GM12878 (cell line): ENCODE results near the gene PMAIP1. TPM values are rescaled to one million over a fixed set of nuclear protein-coding genes. Genes with fewer than 3 reads are reported as not detected.
A peak's percentile ranks its signal among the peaks of the same experiment; 100 is the strongest.

Experiments
- ATF7 ChIP-seq: fragments of 450-650 bp; IDR thresholded peaks from 2 replicates; pipeline ENCODE4 v1.6.1; 2016; ENCODE audit warnings: low read depth, mild to moderate bottlenecking
- BACH1 ChIP-seq: fragments of 450-650 bp; IDR thresholded peaks from 2 replicates; pipeline ENCODE4 v1.6.1; 2017; ENCODE audit warnings: mild to moderate bottlenecking, borderline replicate concordance
- E4F1 ChIP-seq: fragments of 450-650 bp; IDR thresholded peaks from 2 replicates; pipeline ENCODE4 v1.6.1; 2018; ENCODE audit warnings: borderline replicate concordance, mild to moderate bottlenecking; ENCODE audit not compliant: partially characterized antibody
- EP300 ChIP-seq, 2 experiments: fragments of 150-350 bp in 1 of 2; IDR thresholded peaks; 2 replicates each; pipeline ENCODE4 v1.6.1; 2011 to 2012; ENCODE audit warnings: low read depth in 2 of 2, low read length in 2 of 2, borderline replicate concordance in 1 of 2, improper control_type of control experiment in 1 of 2, inconsistent platforms in 1 of 2; ENCODE audit not compliant: control insufficient read depth in 1 of 2
- GATAD2B ChIP-seq: fragments of 450-650 bp; conservative IDR thresholded peaks from 2 replicates; pipeline ENCODE4 v1.6.1; 2017; ENCODE audit warnings: low read depth, mild to moderate bottlenecking, moderate library complexity
- IKZF1 ChIP-seq: fragments of 450-650 bp; conservative IDR thresholded peaks from 2 replicates; pipeline ENCODE4 v1.6.1; 2017; ENCODE audit warnings: antibody characterized with exemption, mild to moderate bottlenecking
- JUNB ChIP-seq: IDR thresholded peaks from 2 replicates; pipeline ENCODE4 v1.6.1; 2016; ENCODE audit warnings: antibody characterized with exemption, mild to moderate bottlenecking
- LARP7 ChIP-seq: fragments of 450-650 bp; IDR thresholded peaks from 2 replicates; pipeline ENCODE4 v1.6.1; 2017; ENCODE audit warnings: mild to moderate bottlenecking
- MXI1 ChIP-seq: fragments of 150-350 bp; IDR thresholded peaks from 2 replicates; pipeline ENCODE4 v1.6.1; 2011; ENCODE audit warnings: low read depth, mild to moderate bottlenecking, inconsistent platforms, low read length, improper control_type of control experiment
- MYC ChIP-seq: IDR thresholded peaks from 2 replicates; pipeline ENCODE4 v1.6.1; 2011; ENCODE audit warnings: mild to moderate bottlenecking, low read length, moderate library complexity, inconsistent platforms; ENCODE audit not compliant: insufficient read depth, insufficient replicate concordance, insufficient read length, severe bottlenecking
- NFYA ChIP-seq: IDR thresholded peaks from 2 replicates; pipeline ENCODE4 v1.6.1; 2011; ENCODE audit warnings: low read depth, mild to moderate bottlenecking, low read length, improper control_type of control experiment, borderline replicate concordance
- NR2C2 ChIP-seq: IDR thresholded peaks from 2 replicates; pipeline ENCODE4 v1.6.1; 2011; ENCODE audit warnings: borderline replicate concordance, low read depth; ENCODE audit not compliant: control insufficient read depth, insufficient read length
- PAX8 ChIP-seq: fragments of 450-650 bp; IDR thresholded peaks from 2 replicates; pipeline ENCODE4 v1.6.1; 2017; ENCODE audit warnings: mild to moderate bottlenecking, moderate library complexity
- PKNOX1 ChIP-seq: fragments of 450-650 bp; IDR thresholded peaks from 2 replicates; pipeline ENCODE4 v1.6.1; 2016; ENCODE audit warnings: mild to moderate bottlenecking
- RELB ChIP-seq: fragments of 450-650 bp; IDR thresholded peaks from 2 replicates; pipeline ENCODE4 v1.6.1; 2017; ENCODE audit warnings: low read depth, mild to moderate bottlenecking, moderate library complexity
- SIX5 ChIP-seq: IDR thresholded peaks from 2 replicates; pipeline ENCODE4 v1.6.1; 2011; ENCODE audit warnings: mild to moderate bottlenecking, low read depth, low read length, moderate library complexity; ENCODE audit not compliant: severe bottlenecking
- SMAD5 ChIP-seq: IDR thresholded peaks from 2 replicates; pipeline ENCODE4 v1.6.1; 2016; ENCODE audit warnings: antibody characterized with exemption, low read depth
- SRF ChIP-seq, 2 experiments: IDR thresholded peaks; 2 replicates each; pipeline ENCODE4 v1.6.1; 2011; ENCODE audit warnings: low read depth in 2 of 2, low read length in 2 of 2, mild to moderate bottlenecking in 1 of 2, moderate library complexity in 1 of 2
- STAT1 ChIP-seq: fragments of 450-650 bp; conservative IDR thresholded peaks from 2 replicates; pipeline ENCODE4 v1.6.1; 2014; ENCODE audit warnings: antibody characterized with exemption, mild to moderate bottlenecking
- TCF7 ChIP-seq: IDR thresholded peaks from 2 replicates; pipeline ENCODE4 v1.6.1; 2014; ENCODE audit warnings: antibody characterized with exemption, borderline replicate concordance
- USF2 ChIP-seq: IDR thresholded peaks from 2 replicates; pipeline ENCODE4 v1.6.1; 2011; ENCODE audit warnings: low read depth, low read length, improper control_type of control experiment, borderline replicate concordance
- ZBTB33 ChIP-seq: fragments of 450-650 bp; IDR thresholded peaks from 2 replicates; pipeline ENCODE4 v1.6.1; 2017; ENCODE audit warnings: mild to moderate bottlenecking
- ZNF274 ChIP-seq: IDR thresholded peaks from one replicate; pipeline ENCODE4 v1.8.0; 2011; ENCODE audit not compliant: insufficient read length, insufficient read depth
- polyA plus RNA-seq, 11 experiments: library from polyadenylated mRNA; depleted of rRNA in 4 of 11; unstranded in 6 of 11; stranded (reverse) in 5 of 11; fragments of >200 nt; fragmentation: Nextera tagmentation in 4 of 11; fragmentation: Illumina TruSeq in 1 of 11; extraction: Ambion mirVana in 4 of 11; extraction: Trizol in 1 of 11; gene quantifications; 1 replicate in 1 of 11; 2 replicates in 10 of 11; pipeline versions ENCODE4 v1.2.1 to v1.2.3, GENCODE V29; 2011 to 2016; ENCODE audit warnings: inconsistent platforms in 2 of 11, missing spikeins in 2 of 11, low read depth in 1 of 11
- total RNA-seq, 4 experiments: library from RNA; depleted of rRNA in 3 of 4; stranded (reverse); fragments of >200 nt in 3 of 4; fragmentation: Illumina TruSeq in 1 of 4; extraction: Trizol in 1 of 4; gene quantifications; 2 replicates each; pipeline versions ENCODE4 v1.2.1 to v1.2.3, GENCODE V29; 2013 to 2021

PMAIP1 gene
- total and polyA plus RNA-seq, 10 of the 15 experiments (the other 5 are each of a cell fraction or from before 2014, with no cell fraction given) = 74.0 to 219 (median 112) TPM

- no peak for TF ChIP-seq E4F1
- TF ChIP-seq USF2 = peak; percentile 44; the same call in 1 of the 2 replicates
- TF ChIP-seq BACH1 = no peak
- TF ChIP-seq ZNF274 = no peak
- peak; percentile 89 for TF ChIP-seq TCF7
- no peak for TF ChIP-seq STAT1
- TF ChIP-seq IKZF1 = peak; percentile 90
- TF ChIP-seq SIX5 = no peak
- no peak for TF ChIP-seq PAX8
- TF ChIP-seq MYC = no peak
- TF ChIP-seq ZBTB33 = no peak
- TF ChIP-seq PKNOX1 = peak; percentile 66
- TF ChIP-seq RELB = peak; percentile 86
- TF ChIP-seq LARP7 = no peak
- peak; percentile 53 for TF ChIP-seq ATF7
- TF ChIP-seq NR2C2 = no peak
- no peak for TF ChIP-seq SRF (IDR thresholded peaks at IDR 0.05; ENCODE audit: low read depth in 2 of 2, low read length in 2 of 2)
- TF ChIP-seq EP300 (IDR thresholded peaks at IDR 0.05; ENCODE audit: borderline replicate concordance in 1 of 2, control insufficient read depth in 1 of 2, low read depth in 2 of 2, low read length in 2 of 2) = peak; percentile 63 to 67; a peak in 3 of 4 replicates
- no peak for TF ChIP-seq GATAD2B
- TF ChIP-seq SMAD5 = no peak
- peak; percentile 99 for TF ChIP-seq JUNB
- TF ChIP-seq MXI1 = no peak
- TF ChIP-seq NFYA = no peak
These were observed 27.5 kb downstream of the PMAIP1 start (continued) for GRCh38 chr18:59927246-59927825.
